Kidney (tissue), 14 donors: Measurements from ENCODE around the gene CMSS1. TPM values are rescaled to one million over a fixed set of nuclear protein-coding genes. Genes with fewer than 3 reads are reported as not detected.

Experiments used
- DNase-seq, 5 donors: peaks; one replicate each; pipeline ENCODE4 v3.0.0-alpha.2; 2013 to 2020
- FAIRE-seq: peaks from 2 replicates; lab custom pipeline; 2012; peaks lifted over from hg19 to GRCh38; lab: Jason Lieb, UNC
- H3K27ac ChIP-seq, 2 donors: one replicate each; pipeline ENCODE4 v1.7.0; 2013; ENCODE audit warnings: low read depth in 2 of 2, low read length in 2 of 2, inconsistent platforms in 1 of 2
- H3K27me3 ChIP-seq: one replicate; pipeline ENCODE4 v1.7.1; 2013; ENCODE audit warnings: low read length, inconsistent platforms; ENCODE audit not compliant: control insufficient read depth, insufficient read depth
- H3K36me3 ChIP-seq, 3 donors: one replicate each; pipeline versions ENCODE4 v1.7.0 to v1.7.1; 2013; ENCODE audit warnings: low read length in 3 of 3, control low read depth in 1 of 3, inconsistent platforms in 1 of 3; ENCODE audit not compliant: insufficient read depth in 3 of 3, control insufficient read depth in 2 of 3
- H3K4me1 ChIP-seq, 3 donors: one replicate each; pipeline versions ENCODE4 v1.7.0 to v1.7.1; 2013; ENCODE audit warnings: low read length in 3 of 3, inconsistent platforms in 1 of 3, low read depth in 1 of 3; ENCODE audit not compliant: control insufficient read depth in 2 of 3, insufficient read depth in 2 of 3
- H3K4me3 ChIP-seq, 3 donors: one replicate each; pipeline versions ENCODE4 v1.7.0 to v1.8.1; 2013; ENCODE audit warnings: low read length in 3 of 3, control low read depth in 1 of 3, inconsistent platforms in 1 of 3
- H3K9ac ChIP-seq, 3 donors: one replicate each; pipeline versions ENCODE4 v1.7.0 to v1.7.1; 2013; ENCODE audit warnings: low read length in 3 of 3, control low read depth in 1 of 3, inconsistent platforms in 1 of 3
- H3K9me3 ChIP-seq, 3 donors: one replicate each; pipeline versions ENCODE4 v1.7.0 to v1.7.1; 2013; ENCODE audit warnings: low read length in 3 of 3, control low read depth in 1 of 3, inconsistent platforms in 1 of 3; ENCODE audit not compliant: control insufficient read depth in 2 of 3, insufficient read depth in 1 of 3
- CTCF ChIP-seq: IDR thresholded peaks from 3 replicates; pipeline ENCODE4 v1.5.1; 2012; ENCODE audit warnings: mild to moderate bottlenecking, moderate library complexity, borderline replicate concordance; ENCODE audit not compliant: insufficient read depth; ENCODE audit errors: extremely low read depth
- intact Hi-C: fragments of 100-400 bp; cut with DNase I; formaldehyde crosslinking; loops from one replicate; pipeline ENCODE4 v1.11.1; 2022
- polyA plus RNA-seq: library from polyadenylated mRNA; stranded (reverse); fragments of 350-450 nt; fragmentation: Illumina TruSeq; extraction: RNeasy Lipid Tissue Mini Kit (QIAGEN cat#74804); gene quantifications from one replicate; pipeline ENCODE4 v1.2.3, GENCODE V29; 2014; ENCODE audit warnings: low read depth, low replicate concordance; ENCODE audit not compliant: insufficient read depth
- total RNA-seq: library from RNA; stranded (reverse); fragmentation: NEBNext Ultra II Directional; extraction: Animal tissue kit (Norgen Biotek cat#: 25700); gene quantifications from one replicate; pipeline ENCODE4 v1.2.1, GENCODE V29; 2021
- donor health status: control.
- donor health status: control.
- donor health status: control.
- donor health status: control.
- donor health status: control.
- donor health status: DM: yes; HTN: yes; CAD: no.
- donor health status: Normal renal cell carcinoma (clear cell type).

The CMSS1 gene
- total and polyA plus RNA-seq, 2 donors from 2014 or later: 26.4 to 27.0 TPM

- Histone ChIP-seq H3K27me3 (no peaks in the 10 kb centered on the region), H3K4me3 (no peak overlapping the region), H3K9me3 (no peaks in the 10 kb centered on the region), H3K36me3 (no peaks in the 10 kb centered on the region), H3K4me1 (no peaks in the 10 kb centered on the region), H3K27ac (no peak overlapping the region), H3K9ac (no peak overlapping the region)
- DNase-seq (no peak), FAIRE-seq (no peak)
- intact Hi-C loops: no loop called here
- TF ChIP-seq CTCF: no peak
These were observed 35.9 kb upstream of the CMSS1 start for GRCh38 chr3:99781761-99782160.

- FAIRE-seq (no peak), DNase-seq (peak in 3 of 5 donors; percentile 22 to 66 (median 49))
- no peaks in the 10 kb centered on the region for H3K36me3 ChIP-seq
- no peaks in the 10 kb centered on the region for H3K27me3 ChIP-seq
- H3K9me3 ChIP-seq: no peaks in the 10 kb centered on the region
- no peak overlapping the region for H3K27ac ChIP-seq
- no peak overlapping the region for H3K4me3 ChIP-seq
- no peaks in the 10 kb centered on the region for H3K4me1 ChIP-seq
- TF ChIP-seq CTCF: no peak
- H3K9ac ChIP-seq: no peak overlapping the region
- intact Hi-C loops: no loop called here
These were observed 34.6 kb upstream of the CMSS1 start for GRCh38 chr3:99783011-99783573.

- no peaks in the 10 kb centered on the region for H3K27me3 ChIP-seq
- no peaks in the 10 kb centered on the region for H3K9me3 ChIP-seq
- H3K36me3 ChIP-seq: no peaks in the 10 kb centered on the region
- no peaks in the 10 kb centered on the region for H3K4me1 ChIP-seq
- no peak for FAIRE-seq
- H3K9ac ChIP-seq: no peak overlapping the region
- H3K27ac ChIP-seq: no peak overlapping the region
- H3K4me3 ChIP-seq: no peak overlapping the region
- TF ChIP-seq CTCF: peak; percentile 53
- intact Hi-C loops: no loop called here
- peak in 3 of 5 donors; percentile 18 to 48 (median 38) for DNase-seq
These were observed 28.5 kb upstream of the CMSS1 start for GRCh38 chr3:99789011-99789721.
